Measurements from ENCODE around the gene VANGL2. TPM values are rescaled to one million over a fixed set of nuclear protein-coding genes. Genes with fewer than 3 reads are reported as not detected.

Gene VANGL2
- polyA plus RNA-seq, 4 donors, result 32.8 to 40.0 (median 35.9) TPM

DNA sequence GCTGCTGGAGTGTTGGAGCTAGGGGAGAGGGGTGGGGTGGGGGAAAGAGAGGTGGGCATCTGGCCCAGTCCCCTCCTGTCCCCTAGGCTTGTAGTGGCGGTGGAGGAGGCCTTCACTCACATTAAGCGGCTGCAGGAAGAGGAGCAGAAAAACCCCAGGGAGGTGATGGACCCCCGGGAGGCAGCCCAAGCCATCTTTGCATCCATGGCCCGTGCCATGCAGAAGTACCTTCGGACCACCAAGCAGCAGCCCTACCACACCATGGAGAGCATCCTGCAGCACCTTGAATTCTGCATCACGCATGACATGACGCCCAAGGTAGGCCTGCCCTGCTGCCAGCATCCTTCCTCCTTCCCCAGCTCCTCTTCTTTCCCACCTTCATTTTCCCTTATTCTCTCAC, 23.6 kb downstream of the VANGL2 start:
- no peak for DNase-seq (ENCODE audit: low read depth in 4 of 4, low spot score in 3 of 4)

GRCh38 chr1:160425847-160426246, 25.5 kb downstream of the VANGL2 start:
- DNase-seq (ENCODE audit: low read depth in 4 of 4, low spot score in 3 of 4), result no peak

DNA sequence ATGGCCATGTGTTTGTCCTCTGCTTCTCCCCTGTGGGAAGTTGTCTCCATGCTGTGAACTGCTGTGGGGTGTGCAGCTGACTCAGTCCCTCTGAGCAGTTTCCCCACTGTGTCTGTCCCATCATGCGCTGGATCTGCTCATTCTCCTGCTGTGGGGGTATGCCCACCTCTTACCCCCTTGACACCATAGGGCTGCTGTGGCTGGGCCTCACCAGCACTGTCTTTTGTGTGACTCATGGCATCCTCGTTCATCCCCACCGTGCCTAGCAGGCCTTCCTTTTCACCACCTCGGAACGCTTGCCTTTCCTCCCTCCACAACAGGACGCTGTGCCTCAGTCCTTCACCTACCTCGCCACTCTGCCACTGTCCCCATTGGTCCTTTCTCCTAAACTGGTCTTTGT, 27.3 kb downstream of the VANGL2 start:
- DNase-seq (ENCODE audit: low read depth in 4 of 4, low spot score in 3 of 4), result no peak

GRCh38 chr1:160428053-160428452, 27.7 kb downstream of the VANGL2 start:
- no peak for DNase-seq (ENCODE audit: low read depth in 4 of 4, low spot score in 3 of 4)

- no peak for DNase-seq (ENCODE audit: low read depth in 4 of 4, low spot score in 3 of 4)
These were observed 28.3 kb downstream of the VANGL2 start for GRCh38 chr1:160428655-160429054.

DNA sequence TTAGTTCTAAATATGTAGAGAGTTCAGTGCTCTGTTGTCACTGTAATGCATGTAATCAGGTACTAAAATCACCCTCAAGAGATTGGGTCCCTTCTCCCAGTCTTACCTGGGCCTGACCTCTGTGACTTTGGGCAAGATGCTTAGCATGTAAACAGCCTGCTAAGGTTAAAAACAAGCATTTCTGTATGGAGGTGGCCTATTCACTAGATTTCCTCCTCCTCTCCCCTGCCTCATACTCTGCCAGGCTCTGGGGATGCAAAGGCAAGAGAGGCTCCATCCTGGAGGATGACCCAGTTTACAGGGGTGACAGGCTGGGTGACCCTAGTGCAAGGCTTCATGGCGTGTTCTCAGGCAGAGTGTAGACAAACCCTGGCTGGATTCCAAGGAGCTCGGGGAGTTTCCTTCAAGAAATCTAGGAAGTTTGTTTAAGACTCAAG, 28.8 kb downstream of the VANGL2 start:
- DNase-seq (ENCODE audit: low read depth in 4 of 4, low spot score in 3 of 4), result no peak

- DNase-seq (ENCODE audit: low read depth in 4 of 4, low spot score in 3 of 4), result no peak
These were observed 29.6 kb downstream of the VANGL2 start for GRCh38 chr1:160429702-160430535.

DNA sequence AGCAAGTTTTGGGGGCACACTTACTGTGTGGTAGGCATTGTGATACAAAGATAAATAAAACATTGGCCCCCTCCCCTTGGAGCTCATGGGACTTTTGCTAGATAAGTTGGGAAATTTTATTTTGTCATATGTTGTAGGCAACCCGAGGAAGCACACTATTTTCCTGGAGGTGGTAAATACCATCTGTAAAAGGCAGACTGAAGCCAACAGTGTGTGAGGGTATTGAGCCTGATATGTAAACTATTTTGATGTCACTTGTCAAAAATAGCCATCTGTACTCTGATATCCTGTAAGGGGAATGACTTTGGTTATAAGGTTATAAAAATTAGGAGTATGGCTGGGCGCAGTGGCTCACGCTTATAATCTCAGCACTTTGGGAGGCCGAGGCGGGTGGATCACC, 30.6 kb downstream of the VANGL2 start:
- no peak for DNase-seq (ENCODE audit: low read depth in 4 of 4, low spot score in 3 of 4)

DNA sequence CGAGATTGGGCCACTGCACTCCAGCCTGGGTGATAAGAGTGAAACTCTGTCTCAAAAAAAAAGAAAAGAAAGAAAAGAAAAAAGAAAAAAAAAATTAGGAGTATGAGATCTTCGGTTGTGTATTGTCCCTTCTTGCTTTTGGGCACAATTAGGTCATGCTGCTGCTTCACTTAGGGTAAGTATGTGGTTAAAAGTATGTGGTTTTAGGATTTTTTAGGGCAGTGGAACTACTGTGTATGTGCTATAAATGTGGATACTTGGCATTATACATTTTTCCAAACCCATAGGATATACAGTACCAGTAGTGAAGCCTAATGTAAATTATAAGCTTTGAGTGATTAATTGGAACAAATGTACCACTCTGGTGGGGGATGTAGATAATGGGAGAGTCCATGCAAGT, 31.2 kb downstream of the VANGL2 start:
- DNase-seq (ENCODE audit: low read depth in 4 of 4, low spot score in 3 of 4), result no peak

DNA sequence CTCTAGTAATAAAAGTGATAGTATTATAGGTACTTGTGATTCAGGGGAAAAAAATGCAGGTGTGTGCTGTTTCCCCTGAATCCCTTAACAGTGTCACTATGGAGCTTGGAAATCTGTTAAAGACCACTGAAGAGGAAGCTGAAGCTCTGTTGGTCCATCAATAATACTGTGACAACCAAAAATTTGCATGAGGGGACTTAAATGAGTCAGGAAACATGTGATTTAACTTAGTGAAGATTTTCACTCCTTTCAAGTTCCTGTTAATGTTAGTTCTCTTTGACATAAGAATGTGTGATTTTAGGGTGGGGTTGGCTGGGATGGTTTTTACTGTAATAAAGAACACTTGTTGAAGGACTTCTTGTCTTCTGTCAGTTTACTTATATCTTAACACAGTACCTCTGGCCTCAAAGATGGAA, 32.0 kb downstream of the VANGL2 start:
- no peak for DNase-seq (ENCODE audit: low read depth in 4 of 4, low spot score in 3 of 4)

- DNase-seq (ENCODE audit: low read depth in 4 of 4, low spot score in 3 of 4), result no peak
These were observed 36.6 kb downstream of the VANGL2 start for GRCh38 chr1:160436966-160437365.

- DNase-seq (ENCODE audit: low read depth in 4 of 4, low spot score in 3 of 4), result no peak
These were observed 37.3 kb downstream of the VANGL2 start for GRCh38 chr1:160437432-160438316.

GRCh38 chr1:160438317-160438918, 38.1 kb downstream of the VANGL2 start:
- DNase-seq (ENCODE audit: low read depth in 4 of 4, low spot score in 3 of 4), result no peak

DNA sequence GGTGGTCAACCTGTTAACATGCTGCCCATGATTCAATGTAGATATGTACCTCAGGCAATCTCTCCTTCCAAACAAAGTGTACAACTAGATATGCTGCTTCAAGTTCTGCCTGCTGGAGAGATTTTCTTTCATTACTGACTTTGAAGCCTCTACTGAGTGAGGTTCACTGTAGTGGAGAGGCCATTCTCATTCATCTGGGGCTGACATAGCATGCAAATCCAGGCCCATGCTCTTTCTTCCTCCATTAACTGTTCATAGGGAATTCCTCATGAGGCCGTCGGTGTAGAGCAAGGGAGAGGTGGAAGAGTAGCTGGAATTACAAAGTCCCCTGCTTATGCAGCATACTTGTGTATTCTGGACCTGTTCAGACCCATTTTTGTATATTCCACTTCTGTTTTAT, 38.6 kb downstream of the VANGL2 start:
- no peak for DNase-seq (ENCODE audit: low read depth in 4 of 4, low spot score in 3 of 4)

- DNase-seq (ENCODE audit: low read depth in 4 of 4, low spot score in 3 of 4), result no peak
These were observed 39.4 kb downstream of the VANGL2 start for GRCh38 chr1:160439718-160440117.

- no peak for DNase-seq (ENCODE audit: low read depth in 4 of 4, low spot score in 3 of 4)
These were observed 46.7 kb downstream of the VANGL2 start for GRCh38 chr1:160446945-160447600.

- no peak for DNase-seq (ENCODE audit: low read depth in 4 of 4, low spot score in 3 of 4)
These were observed 49.1 kb downstream of the VANGL2 start for GRCh38 chr1:160449494-160449893.

- DNase-seq (ENCODE audit: low read depth in 4 of 4, low spot score in 3 of 4), result no peak
These were observed 50.9 kb downstream of the VANGL2 start for GRCh38 chr1:160451119-160451858.

- DNase-seq (ENCODE audit: low read depth in 4 of 4, low spot score in 3 of 4), result no peak
These were observed 51.5 kb downstream of the VANGL2 start for GRCh38 chr1:160451859-160452232.

- no peak for DNase-seq (ENCODE audit: low read depth in 4 of 4, low spot score in 3 of 4)
These were observed 53.1 kb downstream of the VANGL2 start for GRCh38 chr1:160453443-160453842.
